ENCODE measurements around the gene RPL22. TPM values are rescaled to one million over a fixed set of nuclear protein-coding genes. Genes with fewer than 3 reads are reported as not detected.
A peak's percentile ranks its signal among the peaks of the same experiment; 100 is the strongest.

RPL22 gene
- polyA plus RNA-seq, 6 donors from 2014 or later = 148 to 237 (median 187) TPM

DNA sequence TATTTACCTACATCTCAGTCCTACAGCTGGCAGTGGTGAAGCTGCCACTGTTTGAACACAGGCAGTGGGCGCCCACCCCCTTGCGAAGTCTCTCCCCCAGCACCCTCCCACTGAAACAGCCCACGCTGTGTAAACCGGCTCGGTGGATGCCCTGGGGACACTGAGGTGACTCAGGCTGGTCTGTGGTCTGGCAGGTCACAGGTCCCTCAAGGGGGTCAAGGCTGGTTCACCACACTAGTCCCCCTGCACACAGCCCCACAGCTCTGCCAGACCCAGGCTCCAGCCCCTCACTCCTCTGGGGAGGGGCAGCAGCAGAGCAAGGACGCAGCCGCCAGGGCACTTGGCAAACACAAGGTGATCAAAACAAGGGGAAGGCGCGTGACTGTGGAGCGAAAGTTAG lies 26.8 kb downstream of the RPL22 start:
- Mint-ChIP-seq H3K36me3 (peaks cover 0 to 4% of the 10 kb centered on the region in 2 donors), H3K9me3 (no peaks in the 10 kb centered on the region), H3K27me3 (peaks cover 5 to 34% (median 26%) of the 10 kb centered on the region in 3 donors), H3K4me3 (no peak overlapping the region), H3K27ac (no peak overlapping the region), H3K4me1 (peaks cover 1 to 2% (median 1%) of the 10 kb centered on the region in 3 donors)
- DNase-seq (no peak), ATAC-seq (ENCODE audit: low read depth in 2 of 2) (no peak)

DNA sequence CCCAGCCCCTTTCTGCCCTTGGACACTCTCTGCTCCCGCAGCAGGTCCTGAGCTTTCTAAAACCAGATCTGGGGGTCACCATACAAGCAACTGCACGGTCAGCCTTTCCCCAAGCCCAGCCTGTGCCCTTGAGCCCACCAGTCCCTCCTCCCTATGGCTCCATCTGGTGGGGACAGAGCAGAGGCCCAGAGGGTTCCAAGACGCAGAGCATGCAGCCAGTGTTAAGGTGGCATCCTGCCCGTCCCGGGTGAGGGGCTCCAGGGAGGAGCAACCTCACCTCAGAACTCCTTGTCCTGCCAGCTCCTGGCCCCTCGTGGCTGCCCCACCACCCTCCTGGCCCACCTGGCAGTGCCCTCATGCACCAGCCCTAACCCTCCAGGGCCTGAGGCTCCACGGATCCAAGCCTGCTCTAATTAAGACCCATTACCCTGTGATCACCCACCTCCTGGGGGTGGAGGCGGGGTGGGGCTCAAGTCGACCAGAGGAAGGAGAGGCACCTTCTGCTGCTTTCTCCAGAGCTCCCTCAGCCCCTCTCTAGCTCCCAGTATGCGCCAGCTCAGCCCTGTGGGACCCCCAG lies 27.8 kb downstream of the RPL22 start:
- no peaks in the 10 kb centered on the region for H3K4me1 Mint-ChIP-seq
- ATAC-seq (ENCODE audit: low read depth in 2 of 2) (no peak), DNase-seq (no peak)
- H3K9me3 Mint-ChIP-seq = no peaks in the 10 kb centered on the region
- H3K4me3 Mint-ChIP-seq = no peak overlapping the region
- H3K27me3 Mint-ChIP-seq = peaks cover 0 to 29% (median 28%) of the 10 kb centered on the region in 3 donors
- H3K27ac Mint-ChIP-seq = no peak overlapping the region
- H3K36me3 Mint-ChIP-seq = no peaks in the 10 kb centered on the region

- DNase-seq = no peak
These were observed 28.6 kb downstream of the RPL22 start for GRCh38 chr1:6170742-6171201.

GRCh38 chr1:6170116-6170741 lies 29.2 kb downstream of the RPL22 start:
- Mint-ChIP-seq H3K9me3 (no peaks in the 10 kb centered on the region), H3K36me3 (no peaks in the 10 kb centered on the region), H3K27me3 (peaks cover 0 to 39% (median 36%) of the 10 kb centered on the region in 3 donors), H3K4me3 (no peak overlapping the region), H3K27ac (no peak overlapping the region), H3K4me1 (no peaks in the 10 kb centered on the region)
- no peak for DNase-seq
- no peak for ATAC-seq (ENCODE audit: low read depth in 2 of 2)

More at GRCh38 chr1:6170742-6171201, 28.6 kb downstream of the RPL22 start:
- ATAC-seq (ENCODE audit: low read depth in 2 of 2) = no peak
- no peak overlapping the region for H3K4me3 Mint-ChIP-seq
- no peak overlapping the region for H3K27ac Mint-ChIP-seq
- H3K9me3 Mint-ChIP-seq = no peaks in the 10 kb centered on the region
- no peaks in the 10 kb centered on the region for H3K36me3 Mint-ChIP-seq
- H3K4me1 Mint-ChIP-seq = no peaks in the 10 kb centered on the region
- H3K27me3 Mint-ChIP-seq = peaks cover 0 to 34% (median 31%) of the 10 kb centered on the region in 3 donors

GRCh38 chr1:6168947-6169586 lies 30.3 kb downstream of the RPL22 start:
- no peak for DNase-seq
- Mint-ChIP-seq H3K27ac (no peak overlapping the region), H3K4me3 (peak overlapping the region in 1 of 8 donors; percentile 69), H3K27me3 (peaks cover 0 to 48% (median 36%) of the 10 kb centered on the region in 3 donors), H3K9me3 (no peaks in the 10 kb centered on the region), H3K4me1 (no peaks in the 10 kb centered on the region), H3K36me3 (no peaks in the 10 kb centered on the region)
- no peak for ATAC-seq (ENCODE audit: low read depth in 2 of 2)

- H3K36me3 Mint-ChIP-seq = no peaks in the 10 kb centered on the region
- peaks cover 4 to 48% (median 36%) of the 10 kb centered on the region in 3 donors for H3K27me3 Mint-ChIP-seq
- H3K9me3 Mint-ChIP-seq = no peaks in the 10 kb centered on the region
These were observed 31.7 kb downstream of the RPL22 start for GRCh38 chr1:6167391-6168303.

DNA sequence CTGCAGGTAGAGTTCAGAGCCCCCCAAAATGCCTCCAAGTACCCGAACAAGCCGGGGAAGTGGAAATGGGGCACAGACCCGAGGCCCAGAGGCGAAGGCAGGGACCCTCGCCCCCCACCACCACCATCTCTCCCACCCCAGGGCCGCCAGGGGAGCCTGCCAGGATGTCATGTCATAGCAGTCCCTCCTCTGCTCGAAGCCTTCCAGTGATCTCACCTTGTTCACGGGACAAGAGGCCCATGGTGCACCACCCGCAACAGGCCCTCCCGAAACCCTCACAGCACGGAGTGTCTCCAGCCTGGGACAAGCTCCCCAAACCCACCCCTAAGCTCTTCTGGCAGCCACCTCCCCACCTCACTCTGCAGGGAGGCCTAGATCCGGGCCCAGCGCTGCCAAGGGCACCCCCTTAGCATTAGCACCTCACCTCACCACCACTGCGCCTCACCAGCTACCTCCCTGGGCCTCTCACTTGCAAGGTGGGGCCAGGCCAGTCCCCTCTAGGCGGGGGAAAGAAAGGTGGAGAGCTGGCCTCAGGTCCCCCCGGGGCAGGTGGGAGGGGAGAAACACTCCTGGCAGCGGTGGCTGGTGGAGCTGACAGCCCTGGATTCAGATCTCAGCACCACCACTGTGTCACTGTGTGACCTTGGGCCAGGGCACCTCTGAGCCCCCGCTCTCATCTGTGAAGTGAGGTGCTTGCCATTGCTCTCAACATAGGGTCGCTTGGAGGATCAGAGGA lies 32.6 kb downstream of the RPL22 start:
- no peaks in the 10 kb centered on the region for H3K9me3 Mint-ChIP-seq
- DNase-seq (no peak), ATAC-seq (ENCODE audit: low read depth in 2 of 2) (no peak)
- no peaks in the 10 kb centered on the region for H3K36me3 Mint-ChIP-seq
- peaks cover 4 to 48% (median 35%) of the 10 kb centered on the region in 3 donors for H3K27me3 Mint-ChIP-seq
- H3K4me3 Mint-ChIP-seq = no peak overlapping the region
- H3K27ac Mint-ChIP-seq = no peak overlapping the region
- no peaks in the 10 kb centered on the region for H3K4me1 Mint-ChIP-seq

More at GRCh38 chr1:6167391-6168303, 31.7 kb downstream of the RPL22 start:
- Mint-ChIP-seq H3K4me3 (no peak overlapping the region), H3K4me1 (no peaks in the 10 kb centered on the region), H3K27ac (no peak overlapping the region)
- ATAC-seq (ENCODE audit: low read depth in 2 of 2) (no peak), DNase-seq (no peak)

- ATAC-seq (ENCODE audit: low read depth in 2 of 2) = no peak
- no peak overlapping the region for H3K27ac Mint-ChIP-seq
- DNase-seq = no peak
- no peaks in the 10 kb centered on the region for H3K9me3 Mint-ChIP-seq
- no peaks in the 10 kb centered on the region for H3K4me1 Mint-ChIP-seq
- no peaks in the 10 kb centered on the region for H3K36me3 Mint-ChIP-seq
- H3K27me3 Mint-ChIP-seq = peaks cover 4 to 42% (median 35%) of the 10 kb centered on the region in 3 donors
- no peak overlapping the region for H3K4me3 Mint-ChIP-seq
These were observed 33.2 kb downstream of the RPL22 start for GRCh38 chr1:6166221-6166620.

GRCh38 chr1:6165441-6165985 lies 33.9 kb downstream of the RPL22 start:
- Mint-ChIP-seq H3K27me3 (peaks cover 4 to 48% (median 40%) of the 10 kb centered on the region in 3 donors), H3K9me3 (no peaks in the 10 kb centered on the region), H3K27ac (no peak overlapping the region), H3K4me1 (peaks cover 0 to 5% (median 3%) of the 10 kb centered on the region in 3 donors), H3K4me3 (no peak overlapping the region), H3K36me3 (no peaks in the 10 kb centered on the region)
- DNase-seq (no peak), ATAC-seq (ENCODE audit: low read depth in 2 of 2) (no peak)

DNA sequence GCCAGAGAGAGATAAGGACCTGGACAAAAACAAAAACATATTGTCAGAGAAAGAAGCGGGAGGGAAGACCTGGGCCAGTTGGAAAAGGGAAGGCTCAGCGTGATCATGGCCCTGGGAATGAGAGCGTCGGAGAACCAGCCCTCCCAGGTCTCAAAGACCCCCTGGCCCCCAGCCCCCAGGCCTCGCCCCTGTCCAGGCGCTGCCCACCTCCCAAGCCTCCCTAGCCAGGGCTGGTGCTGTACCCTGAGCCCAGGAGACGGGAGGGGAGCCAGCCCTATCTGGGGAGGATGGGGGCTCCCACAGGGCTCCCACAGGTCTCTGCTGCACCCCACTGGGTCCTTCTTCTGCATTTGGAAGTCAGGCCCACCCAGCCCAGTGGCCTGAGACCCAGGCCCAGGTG lies 34.4 kb downstream of the RPL22 start:
- H3K4me3 Mint-ChIP-seq = no peak overlapping the region
- ATAC-seq (ENCODE audit: low read depth in 2 of 2) = no peak
- no peak for DNase-seq
- no peaks in the 10 kb centered on the region for H3K9me3 Mint-ChIP-seq
- H3K27me3 Mint-ChIP-seq = peaks cover 4 to 50% (median 39%) of the 10 kb centered on the region in 3 donors
- H3K4me1 Mint-ChIP-seq = peaks cover 0 to 5% (median 3%) of the 10 kb centered on the region in 3 donors
- H3K36me3 Mint-ChIP-seq = no peaks in the 10 kb centered on the region
- no peak overlapping the region for H3K27ac Mint-ChIP-seq

DNA sequence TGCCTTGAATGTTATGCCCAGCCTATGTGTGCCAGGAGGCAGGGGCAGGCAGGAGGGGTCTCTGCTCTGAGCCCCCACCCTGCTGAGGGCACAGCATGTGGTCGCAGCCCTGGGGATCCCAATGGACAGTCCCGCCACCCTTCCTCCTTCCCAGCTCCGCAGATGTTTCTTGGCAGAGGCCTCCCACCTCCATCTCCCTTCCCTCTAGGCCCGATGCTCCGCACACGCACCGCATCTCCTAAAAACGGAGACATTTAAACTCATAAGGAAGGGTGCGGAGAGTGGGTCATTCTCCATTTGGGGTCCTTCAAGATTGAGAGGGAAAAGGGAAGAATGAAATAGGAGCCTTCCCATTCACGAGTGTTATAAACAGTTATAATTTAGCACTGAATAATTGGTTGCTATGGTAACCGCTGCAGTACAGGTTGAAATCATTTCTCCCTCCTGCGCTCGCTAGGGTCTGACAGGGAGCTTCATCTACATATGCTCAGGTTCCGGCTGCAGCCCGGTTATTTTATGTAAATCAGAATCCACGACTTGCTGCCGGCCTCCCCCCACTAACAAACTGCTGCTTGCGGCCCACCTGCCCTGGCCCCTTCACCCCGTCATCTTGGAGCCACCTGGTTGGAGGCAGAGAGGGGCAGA lies 35.3 kb downstream of the RPL22 start:
- ATAC-seq (ENCODE audit: low read depth in 2 of 2) = no peak
- DNase-seq = no peak

More for the DNA sequence above, 35.3 kb downstream of the RPL22 start:
- Mint-ChIP-seq H3K27ac (no peak overlapping the region), H3K27me3 (peaks cover 4 to 59% (median 38%) of the 10 kb centered on the region in 3 donors), H3K36me3 (peaks cover 0 to 8% of the 10 kb centered on the region in 2 donors), H3K4me3 (no peak overlapping the region), H3K4me1 (peaks cover 0 to 5% (median 3%) of the 10 kb centered on the region in 3 donors), H3K9me3 (no peaks in the 10 kb centered on the region)

All from naive B cell (primary cell).